Stomach (tissue), 4 donors: ENCODE measurements around the gene TMEM41B.
A peak's percentile ranks its signal among the peaks of the same experiment; 100 is the strongest.

ENCODE experiments used
- EP300 ChIP-seq: sonication (generic); formaldehyde crosslinking; IDR thresholded peaks from one replicate; pipeline ENCODE4 v1.6.1; 2017; ENCODE audit warnings: antibody characterized with exemption
- POLR2AphosphoS5 ChIP-seq, 3 donors: sonication (generic); formaldehyde crosslinking; IDR thresholded peaks; one replicate each; pipeline ENCODE4 v1.6.1; 2016; ENCODE audit warnings: antibody characterized with exemption in 3 of 3
- TF ChIP-seq, protein P1 (sequence below), 7 experiments: fragments of 450-650 bp in 4 of 7; fragments of 200-600 bp in 3 of 7; sonication (generic) in 3 of 7; IDR thresholded peaks; one replicate each; pipeline ENCODE4 v1.5.1; 2016 to 2019; ENCODE audit warnings: antibody characterized with exemption in 7 of 7, control low read depth in 2 of 7, mild to moderate bottlenecking in 1 of 7

DNA sequence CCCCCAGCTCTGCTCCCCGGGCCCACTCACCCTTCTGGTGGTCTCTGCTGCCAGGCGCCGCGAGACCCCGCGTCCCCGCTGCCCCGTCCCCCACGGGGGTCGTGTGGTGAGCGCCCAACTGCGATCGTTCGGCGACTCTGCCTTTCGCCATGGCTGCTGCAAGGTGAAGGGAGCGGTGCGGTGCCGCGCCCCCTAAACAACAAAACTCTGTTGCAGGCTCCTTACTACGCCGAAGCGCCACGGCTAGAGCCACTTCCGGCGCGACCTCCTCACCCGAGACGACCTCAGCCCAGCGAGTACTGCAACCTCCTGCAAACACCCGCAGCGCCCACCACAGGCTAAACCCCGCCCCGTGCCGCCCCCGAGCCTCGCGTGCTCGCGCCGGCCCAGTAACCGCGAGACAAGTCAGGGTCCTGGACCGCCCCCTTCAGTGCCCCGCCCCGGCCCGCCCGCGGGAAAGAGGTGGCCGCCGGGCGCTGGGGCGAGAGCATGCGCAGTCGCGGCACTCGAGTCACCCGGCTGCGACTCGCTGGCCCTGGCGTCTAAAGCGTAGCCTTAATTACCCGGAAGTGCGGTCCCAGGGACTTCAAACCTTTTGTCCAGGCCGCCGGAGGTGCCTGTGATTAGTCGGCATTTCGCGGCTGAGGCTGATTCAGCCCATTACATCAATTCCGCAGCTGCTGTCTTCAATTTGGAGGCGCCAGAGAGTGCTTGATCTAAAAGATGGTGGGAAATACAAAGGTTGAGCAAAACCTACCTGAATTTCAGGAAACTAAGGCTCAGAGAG lies at the start of gene TMEM41B:
- TF ChIP-seq EP300, result no peak
- peak; percentile 73 to 95 (median 77) for TF ChIP-seq POLR2AphosphoS5 (IDR thresholded peaks at IDR 0.05)
- TF ChIP-seq, protein P1, sequence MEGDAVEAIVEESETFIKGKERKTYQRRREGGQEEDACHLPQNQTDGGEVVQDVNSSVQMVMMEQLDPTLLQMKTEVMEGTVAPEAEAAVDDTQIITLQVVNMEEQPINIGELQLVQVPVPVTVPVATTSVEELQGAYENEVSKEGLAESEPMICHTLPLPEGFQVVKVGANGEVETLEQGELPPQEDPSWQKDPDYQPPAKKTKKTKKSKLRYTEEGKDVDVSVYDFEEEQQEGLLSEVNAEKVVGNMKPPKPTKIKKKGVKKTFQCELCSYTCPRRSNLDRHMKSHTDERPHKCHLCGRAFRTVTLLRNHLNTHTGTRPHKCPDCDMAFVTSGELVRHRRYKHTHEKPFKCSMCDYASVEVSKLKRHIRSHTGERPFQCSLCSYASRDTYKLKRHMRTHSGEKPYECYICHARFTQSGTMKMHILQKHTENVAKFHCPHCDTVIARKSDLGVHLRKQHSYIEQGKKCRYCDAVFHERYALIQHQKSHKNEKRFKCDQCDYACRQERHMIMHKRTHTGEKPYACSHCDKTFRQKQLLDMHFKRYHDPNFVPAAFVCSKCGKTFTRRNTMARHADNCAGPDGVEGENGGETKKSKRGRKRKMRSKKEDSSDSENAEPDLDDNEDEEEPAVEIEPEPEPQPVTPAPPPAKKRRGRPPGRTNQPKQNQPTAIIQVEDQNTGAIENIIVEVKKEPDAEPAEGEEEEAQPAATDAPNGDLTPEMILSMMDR (IDR thresholded peaks at IDR 0.05), result no peak
